GM19351 (cell line): ENCODE measurements around the gene ROBO4.
A peak's percentile ranks its signal among the peaks of the same experiment; 100 is the strongest.

Experiments
- ATAC-seq: cut with Tn5 transposase; IDR thresholded peaks from one replicate; pipeline ENCODE4 v1.9.1; 2021; ENCODE audit warnings: mild to moderate bottlenecking, moderate library complexity; ENCODE audit not compliant: unreplicated experiment

ROBO4 gene

DNA sequence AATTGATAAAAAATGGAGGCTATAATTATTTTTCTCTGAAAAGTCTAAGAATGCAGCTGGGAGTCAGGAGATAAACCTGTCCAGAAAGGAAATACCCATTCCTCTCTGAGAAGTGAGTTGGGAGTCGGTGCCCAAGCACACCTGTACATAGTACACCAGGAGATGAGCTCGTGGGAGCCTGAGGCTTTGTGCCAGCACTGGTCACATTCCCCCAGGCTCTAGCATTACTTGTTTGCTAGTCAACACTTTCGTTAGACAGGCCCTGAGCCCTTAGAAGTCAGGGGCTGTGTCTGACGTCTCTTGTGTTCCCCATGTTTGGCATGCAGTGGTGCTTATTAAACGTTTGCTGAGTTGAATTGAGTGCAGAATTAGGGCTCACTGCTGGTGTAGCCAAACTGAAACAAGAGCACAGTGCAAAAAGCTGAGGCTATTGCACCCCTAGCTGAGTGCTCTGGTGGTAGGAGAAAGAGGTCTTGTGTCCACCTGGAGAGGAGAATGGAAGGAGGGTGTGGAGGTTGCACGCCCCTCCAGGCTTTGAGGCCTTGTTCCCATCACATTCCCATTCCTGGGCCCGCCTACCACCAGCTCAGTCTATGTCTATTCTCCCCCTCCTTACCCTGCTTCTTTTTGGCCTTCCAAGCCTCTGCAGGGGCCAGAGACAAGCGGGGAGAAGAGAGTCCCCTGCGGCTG lies 6.8 kb downstream of the ROBO4 start:
- no peak for ATAC-seq

DNA sequence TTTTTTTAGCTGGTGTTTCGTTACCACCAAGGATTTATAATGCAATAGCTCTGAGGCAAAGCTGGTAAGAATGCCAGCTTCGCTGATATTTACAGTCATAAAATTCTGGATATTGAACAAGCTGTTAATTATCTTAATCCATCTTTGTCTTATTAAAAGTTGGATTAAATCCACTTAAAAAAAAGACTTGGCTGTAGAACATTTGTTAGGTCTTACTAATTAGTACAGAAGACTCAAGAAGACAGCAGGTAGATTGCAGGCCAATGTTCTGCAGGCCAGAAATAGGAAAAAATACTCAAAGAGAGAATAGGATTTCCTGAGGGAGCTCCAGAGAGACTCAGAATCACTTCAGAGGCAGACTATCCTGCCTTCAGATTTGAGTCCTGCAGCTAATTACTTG lies 7.5 kb downstream of the ROBO4 start:
- ATAC-seq, result no peak

DNA sequence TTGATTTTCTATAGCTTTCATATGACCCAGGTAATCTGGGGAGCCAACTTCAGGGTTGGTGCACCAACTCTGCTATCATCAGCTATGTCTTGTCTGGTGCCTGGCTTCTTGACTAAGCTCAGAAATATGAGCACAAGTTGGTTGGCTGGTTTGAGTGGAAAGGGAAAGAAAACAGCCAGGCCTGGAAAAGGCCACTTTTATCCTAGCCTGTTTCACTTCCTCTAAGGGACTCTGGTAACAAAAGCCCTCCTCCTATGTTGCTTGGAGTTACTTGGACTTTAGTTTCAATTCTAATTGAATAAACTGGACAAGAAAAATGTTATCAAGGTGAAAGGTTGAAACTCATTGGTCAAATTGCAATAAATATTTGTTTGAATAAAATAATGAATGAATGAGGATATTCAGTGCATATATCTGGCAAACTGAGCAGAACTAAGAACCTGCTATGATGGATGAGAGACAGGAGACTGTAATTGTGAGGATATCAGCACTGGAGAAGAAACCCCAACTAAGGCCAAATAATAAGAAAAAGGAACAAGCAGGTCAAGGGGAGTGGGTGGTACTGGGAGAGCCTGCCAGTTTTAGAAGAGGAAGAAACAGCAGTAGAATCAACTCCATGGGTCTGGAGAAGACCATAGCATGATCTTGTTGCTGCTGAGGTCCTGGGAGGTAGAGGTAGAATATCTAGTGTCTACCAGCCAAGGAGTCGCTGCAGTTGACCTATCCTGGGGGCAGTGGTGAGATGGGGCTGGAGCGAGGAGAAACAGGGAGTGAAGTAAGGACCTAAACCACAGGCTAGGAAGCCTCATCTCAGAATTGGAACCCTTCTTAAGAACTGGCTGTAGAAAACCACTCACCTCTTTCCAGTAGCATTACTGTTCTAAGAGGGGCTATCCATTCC lies 8.2 kb downstream of the ROBO4 start:
- ATAC-seq, result no peak

DNA sequence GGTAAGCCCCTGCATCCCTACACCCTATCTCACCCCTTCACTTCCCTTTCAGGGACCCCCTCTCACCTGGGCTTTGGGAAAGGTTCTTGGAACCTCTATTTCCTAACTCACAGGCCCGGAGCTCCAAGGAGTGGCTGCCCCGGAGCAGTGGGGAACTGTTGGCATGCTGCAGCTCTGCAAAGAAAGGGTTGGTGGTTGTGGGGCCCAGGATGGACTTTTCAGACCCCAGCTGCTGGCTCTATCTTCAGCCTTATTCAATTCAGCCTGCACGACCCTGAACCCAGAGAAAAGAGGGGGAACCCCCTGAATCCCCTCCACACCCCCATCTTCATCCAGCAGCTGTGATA lies 10.0 kb downstream of the ROBO4 start:
- no peak for ATAC-seq

DNA sequence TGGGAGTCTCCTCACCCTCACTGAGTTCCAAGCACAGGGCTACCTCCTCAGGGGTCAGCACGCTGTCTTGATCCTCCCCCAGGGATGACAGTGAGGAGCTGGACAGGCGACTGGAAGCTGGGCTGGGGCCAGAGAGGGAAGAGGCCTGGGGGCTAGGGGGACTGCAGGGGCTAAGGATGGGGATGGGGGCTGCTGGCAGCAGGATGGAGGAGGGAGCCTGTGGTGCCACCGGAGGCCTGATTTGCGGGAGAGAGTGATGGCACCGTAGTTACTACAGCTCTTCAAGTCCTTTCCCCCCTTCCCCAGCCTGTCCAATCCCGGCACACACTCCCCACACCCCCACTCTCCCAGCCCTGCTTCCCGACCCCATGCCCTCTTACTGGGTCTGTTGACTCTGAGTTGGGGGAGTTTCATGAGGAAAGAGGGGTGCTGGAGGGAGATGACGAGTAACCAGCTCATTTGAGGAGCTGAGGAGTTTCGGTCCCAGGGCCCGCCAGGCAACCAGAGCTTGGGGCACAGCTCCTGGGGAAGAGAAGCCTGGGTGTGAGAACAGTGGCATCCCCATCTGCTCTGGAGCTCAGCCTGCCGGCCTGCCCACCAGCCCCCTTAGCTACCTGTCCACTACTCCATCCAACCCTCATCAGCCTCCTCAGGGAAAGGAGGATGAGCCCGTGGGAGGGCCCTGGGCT lies 10.5 kb downstream of the ROBO4 start:
- ATAC-seq, result no peak

DNA sequence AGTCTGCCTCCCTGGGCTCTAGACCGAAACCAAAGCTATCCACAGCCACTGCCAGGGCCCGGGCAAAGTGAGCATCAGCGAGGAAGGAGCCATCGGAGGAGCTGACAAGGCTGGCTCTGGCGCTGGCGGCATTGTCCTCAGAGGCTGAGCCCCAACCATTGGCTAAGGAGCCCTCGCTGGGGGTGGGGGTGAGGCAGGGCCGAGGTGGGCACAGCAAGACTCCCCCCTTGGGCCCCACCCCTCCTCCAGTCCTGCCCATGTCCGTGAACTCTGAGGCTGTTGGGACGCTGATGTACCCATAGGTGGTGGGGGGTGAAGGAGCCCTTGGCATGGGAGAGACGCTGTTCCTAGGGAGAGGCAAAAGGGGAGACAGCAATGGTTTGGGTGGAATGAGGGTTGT lies 11.2 kb downstream of the ROBO4 start:
- ATAC-seq, result no peak

DNA sequence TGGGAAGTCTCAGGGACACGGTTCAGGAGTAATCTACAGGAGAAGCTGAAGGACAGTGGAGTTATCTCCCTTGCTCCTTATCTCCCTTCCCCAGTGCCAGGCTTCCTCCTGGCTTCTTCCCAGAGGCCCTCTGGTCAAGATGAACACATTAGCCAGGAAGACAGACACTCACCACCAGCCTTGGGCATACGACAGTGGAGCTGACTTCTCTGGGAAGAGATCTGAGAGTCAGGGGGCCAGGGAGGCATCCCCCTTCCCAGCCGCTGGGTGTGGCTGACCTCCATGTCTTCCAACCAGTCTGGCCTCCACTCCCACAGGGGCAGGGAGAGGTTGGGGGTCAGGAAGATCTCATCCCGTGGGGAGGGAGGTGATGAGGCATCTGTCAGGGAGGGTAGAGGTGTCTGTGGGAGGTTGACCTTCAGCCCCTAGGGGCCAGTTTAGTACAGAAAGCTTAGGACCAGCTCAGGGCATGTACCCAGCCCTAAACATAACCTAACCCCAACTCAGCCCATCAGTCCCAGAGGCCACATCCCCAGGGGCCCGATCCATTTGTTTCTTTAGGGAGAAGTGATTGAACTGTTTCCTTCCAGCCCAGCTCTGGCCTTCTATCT lies 12.7 kb downstream of the ROBO4 start:
- ATAC-seq, result no peak

DNA sequence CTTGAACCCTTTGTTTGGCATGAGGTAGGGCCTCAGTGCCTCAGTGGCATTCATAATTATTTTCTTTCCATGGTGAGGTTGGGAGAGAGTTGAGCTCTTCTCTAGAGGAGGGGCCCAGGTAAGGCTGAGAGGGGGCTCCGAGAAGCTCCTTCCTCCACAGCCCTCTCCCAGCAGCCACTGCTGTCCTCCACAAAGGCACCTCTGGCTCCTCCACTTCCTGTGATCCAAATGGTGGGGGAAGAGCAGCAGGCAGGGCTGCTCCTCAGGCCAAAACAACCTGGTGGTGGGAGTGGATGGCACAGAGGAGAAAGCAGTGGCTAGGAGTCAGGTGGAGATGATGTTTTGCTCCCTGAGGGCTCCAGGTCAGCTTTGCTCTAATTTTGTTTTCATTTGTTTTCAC lies 13.3 kb downstream of the ROBO4 start:
- ATAC-seq, result no peak

DNA sequence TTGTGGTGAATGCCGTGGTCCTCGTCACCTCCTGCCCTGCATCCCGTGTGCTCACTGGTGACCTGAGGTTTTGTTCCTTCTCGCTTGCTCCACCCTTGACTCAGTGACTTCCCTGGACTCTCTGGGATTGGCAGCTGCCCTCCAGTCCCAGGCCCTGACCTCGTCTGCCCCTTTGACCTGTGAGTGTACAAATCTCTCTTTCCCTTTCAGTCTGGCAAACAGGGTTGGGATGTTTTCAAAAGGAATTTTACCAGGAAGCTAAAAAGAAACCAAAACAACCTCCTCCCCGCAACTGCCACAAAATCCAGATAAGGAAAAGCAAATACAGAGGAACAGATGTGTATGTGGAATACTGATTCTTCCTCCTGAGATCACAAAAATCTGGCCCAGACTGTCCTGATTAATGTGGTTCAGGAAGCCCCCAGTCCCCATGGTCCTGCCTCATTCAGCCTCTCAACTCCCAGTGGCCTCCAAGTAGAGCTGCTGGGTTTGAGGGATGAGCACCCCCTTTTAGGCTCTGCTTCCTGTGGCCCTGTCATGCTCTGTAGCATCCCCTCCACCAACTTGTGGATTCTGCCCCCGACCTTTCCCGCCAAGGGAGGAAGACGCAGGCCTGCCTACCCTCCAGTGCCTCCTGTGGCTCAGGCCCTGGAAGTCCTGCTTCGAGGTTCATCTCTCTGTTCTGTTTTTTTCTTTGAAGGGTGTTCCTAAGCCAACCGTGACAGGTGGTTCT lies 15.2 kb downstream of the ROBO4 start:
- ATAC-seq, result no peak

DNA sequence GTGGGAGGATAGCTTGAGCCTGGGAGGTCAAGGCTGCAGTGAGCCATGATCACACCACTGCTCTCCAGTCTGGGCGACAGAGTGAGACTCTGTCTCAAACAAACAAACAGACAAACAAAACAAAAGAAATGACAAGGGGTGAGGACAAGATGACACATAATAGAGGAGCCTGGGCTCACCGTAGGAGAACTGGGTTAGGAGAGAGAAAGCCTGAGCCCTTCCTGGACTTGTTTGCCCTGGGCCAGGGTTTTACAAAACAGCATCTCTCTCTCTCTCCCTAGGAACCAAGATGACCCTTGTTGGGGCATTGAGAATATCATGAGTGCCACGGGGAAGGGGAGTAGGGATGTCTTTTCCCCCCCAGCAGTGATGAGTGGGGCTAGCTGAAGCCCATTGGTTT lies 16.7 kb downstream of the ROBO4 start:
- ATAC-seq, result no peak

DNA sequence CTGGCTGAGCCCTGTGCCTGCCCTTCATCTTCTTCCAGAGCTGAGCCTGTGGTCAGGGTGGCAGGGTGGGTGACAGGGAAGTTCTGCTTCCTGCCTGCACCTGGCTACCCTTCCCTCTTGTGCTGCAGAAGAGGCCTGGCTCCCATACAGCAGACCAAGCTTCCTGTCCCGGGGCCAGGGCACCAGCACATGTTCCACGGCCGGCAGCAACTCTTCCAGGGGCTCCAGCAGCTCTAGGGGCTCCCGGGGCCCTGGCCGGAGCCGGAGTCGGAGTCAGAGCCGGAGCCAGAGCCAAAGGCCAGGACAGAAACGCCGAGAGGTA lies 17.4 kb downstream of the ROBO4 start:
- ATAC-seq, result no peak

DNA sequence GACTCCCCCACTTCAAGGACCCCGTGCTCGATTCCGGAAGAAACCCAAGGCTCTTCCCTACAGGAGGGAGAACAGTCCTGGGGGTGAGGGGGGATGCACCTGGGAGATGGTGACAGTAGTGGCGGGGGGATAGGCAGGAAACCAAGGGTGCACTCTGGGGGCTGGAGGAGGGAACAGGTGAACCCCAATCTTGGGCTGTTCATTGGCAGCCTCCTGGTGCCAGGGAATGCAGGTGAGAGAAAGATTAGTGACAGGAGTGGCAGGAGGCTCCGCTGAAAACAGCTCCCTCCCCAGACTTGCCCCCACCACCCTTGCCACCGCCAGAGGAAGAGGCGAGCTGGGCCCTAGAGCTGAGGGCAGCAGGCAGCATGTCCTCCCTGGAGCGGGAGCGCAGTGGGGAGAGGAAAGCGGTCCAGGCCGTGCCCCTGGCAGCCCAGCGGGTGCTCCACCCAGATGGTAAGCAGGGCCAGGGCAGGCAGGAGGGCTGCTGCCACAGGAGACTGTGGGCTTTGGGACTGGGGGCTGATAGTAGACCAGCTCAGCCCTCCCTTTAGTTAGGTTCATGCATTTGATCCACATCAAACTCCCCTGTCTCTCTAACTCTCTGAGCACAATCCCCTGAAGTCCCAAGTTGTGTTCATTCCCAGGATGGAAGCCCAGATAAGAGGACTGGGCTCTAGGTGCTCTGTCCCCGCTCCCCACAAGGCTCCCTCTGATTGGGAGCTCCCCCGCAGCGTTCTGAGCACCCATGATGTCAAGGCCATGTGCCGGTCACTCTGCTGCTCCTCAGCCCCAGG lies 18.0 kb downstream of the ROBO4 start:
- no peak for ATAC-seq

DNA sequence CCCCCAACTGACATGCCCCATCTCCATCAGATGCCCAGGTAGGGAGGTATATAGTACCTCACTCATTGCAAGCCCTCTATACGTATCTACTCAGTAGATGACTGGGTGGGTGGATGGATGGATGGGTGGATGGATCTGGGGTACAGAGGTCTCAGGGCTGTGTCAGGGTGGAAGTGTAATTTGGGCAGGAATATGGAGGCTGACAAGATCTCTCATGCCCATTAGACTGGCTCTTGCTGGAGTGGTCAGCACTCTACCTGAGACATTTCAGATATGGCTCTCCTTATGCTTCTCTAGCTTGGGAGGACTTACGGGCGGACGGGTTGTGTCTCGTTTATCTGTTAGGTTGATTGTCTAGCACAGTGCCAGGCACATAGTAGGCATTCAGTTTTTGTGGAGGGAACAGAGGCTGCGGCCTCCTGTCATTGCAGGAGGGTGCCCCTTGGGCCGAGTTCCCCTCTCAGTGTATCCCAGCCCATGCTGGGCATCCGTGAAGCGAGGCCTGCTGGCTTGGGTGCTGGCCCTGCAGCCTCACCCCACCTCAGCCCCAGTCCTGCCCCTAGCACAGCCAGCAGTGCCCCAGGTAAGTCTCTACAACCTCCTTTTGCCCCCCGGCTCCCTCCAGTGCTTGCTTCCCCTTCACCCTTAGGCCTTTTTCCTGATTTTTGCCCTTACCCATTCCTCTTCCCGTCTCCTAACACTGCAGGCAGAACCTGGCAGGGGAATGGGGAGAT lies 18.7 kb downstream of the ROBO4 start:
- ATAC-seq, result no peak

DNA sequence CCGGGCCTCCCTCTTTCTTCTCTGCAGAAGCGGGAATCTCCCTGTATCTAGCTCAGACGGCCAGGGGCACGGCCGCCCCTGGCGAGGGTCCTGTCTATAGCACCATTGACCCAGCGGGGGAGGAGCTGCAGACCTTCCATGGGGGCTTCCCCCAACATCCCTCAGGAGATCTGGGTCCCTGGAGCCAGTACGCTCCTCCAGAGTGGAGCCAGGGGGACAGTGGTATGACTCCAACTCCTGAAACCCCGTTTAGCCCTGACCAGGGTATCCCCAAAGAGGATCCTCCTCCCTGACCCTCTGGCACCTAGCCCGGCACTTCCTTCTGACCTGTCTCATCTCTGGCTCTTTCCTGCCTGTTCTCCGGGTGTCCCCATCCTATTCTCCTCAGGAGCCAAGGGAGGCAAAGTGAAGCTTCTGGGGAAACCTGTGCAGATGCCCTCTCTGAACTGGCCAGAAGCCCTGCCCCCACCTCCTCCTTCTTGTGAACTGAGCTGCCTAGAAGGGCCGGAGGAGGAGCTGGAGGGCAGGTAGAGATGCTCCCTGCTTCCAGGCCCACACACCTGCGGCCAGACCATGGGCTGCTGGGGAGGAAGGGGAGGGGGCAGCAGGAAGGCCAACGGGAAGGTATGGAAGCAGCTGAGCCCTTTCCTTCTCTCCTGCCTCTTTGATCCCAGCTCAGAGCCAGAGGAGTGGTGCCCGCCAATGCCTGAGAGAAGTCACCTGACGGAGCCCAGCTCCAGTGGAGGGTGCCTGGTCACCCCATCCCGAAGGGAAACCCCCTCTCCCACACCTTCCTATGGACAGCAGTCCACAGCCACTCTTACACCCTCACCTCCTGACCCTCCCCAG lies 19.5 kb downstream of the ROBO4 start:
- ATAC-seq, result no peak

DNA sequence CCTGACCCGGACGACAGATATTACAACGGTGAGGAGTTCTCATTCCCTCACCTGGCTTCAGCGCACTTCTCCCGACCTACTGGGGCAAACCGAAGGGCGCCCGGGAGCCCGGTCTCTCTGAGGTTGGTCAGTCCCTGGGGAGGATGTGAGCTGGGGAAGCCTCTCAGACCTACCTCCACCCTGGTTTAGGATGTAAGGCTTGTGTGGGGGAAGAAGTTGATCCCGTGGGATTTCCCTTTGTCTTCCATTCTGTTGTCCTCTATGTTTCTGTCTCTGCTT lies 20.1 kb downstream of the ROBO4 start:
- ATAC-seq, result no peak

DNA sequence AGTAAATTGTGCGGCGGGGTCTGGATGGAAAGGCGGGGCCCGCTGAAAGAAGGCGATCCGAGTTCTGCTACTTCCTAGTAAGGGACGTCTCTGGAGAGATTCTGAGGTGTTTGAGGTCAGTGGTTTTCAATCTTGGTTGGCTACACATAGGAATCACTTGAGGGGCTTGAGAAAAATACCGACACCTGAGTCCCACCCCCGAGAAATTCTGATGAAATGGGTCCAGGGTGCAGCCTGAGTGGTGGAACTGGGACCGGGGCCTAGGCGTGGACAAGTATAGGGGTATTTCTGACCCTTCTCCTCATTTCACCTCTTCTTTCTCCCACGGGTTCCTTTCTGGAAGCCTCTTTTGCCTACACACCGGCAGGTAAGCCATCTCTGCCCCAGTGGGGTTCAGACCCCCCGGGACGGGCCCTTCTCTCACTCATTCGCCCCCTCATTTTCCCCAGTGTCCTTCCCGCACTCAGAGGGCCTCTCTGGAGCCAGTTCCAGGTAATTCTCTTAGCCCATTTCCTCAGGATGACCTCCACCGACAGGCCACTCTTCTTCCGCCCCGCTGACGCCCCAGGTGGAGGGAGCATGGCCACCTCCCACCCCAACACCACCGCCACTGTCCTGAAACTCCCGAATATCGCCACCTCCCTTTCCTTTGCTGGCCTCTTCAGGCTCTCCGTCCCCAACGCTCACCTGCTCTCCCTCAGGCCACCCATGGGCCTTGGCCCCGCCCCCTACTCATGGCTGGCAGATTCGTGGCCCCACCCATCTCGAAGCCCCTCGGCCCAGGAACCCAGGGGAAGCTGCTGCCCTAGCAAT lies 20.6 kb downstream of the ROBO4 start:
- ATAC-seq, result no peak

DNA sequence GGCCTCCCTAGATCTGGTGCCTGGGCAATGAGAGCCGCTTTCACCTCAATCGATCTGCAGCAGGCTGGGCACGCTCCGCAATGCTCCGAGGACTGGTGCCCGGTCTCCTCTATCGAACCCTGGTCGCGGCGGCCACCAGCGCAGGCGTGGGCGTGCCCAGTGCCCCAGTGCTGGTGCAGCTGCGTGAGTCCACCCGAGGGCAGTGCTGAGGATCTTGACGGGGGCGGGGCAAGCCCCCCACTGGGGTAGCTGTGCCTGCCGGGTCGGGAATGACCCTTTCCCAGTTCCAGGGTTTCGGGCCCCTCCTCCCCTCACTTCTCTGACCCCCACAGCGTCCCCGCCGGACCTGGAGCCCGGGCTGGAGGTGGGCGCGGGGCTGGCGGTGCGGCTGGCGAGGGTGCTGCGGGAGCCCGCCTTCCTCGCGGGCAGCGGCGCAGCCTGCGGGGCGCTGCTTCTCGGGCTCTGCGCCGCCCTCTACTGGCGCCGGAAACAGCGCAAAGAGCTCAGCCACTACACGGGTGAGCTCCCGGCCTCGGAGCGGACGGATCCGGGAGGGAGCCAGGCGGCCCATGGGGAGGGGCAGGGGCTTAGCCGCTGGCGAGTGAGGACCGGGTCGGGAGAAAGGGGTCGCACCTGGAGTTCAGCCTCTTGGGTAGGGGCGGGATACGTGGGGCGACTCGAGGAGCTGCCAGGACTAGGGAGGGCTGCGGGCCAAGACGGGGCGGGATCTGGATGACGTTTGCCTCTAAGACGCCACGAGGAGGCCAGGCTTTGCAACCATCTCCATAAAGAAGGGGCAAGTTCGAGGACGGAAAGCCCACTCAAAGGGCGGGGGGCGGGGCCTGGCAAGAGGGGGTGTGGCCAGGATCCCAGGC lies 21.5 kb downstream of the ROBO4 start:
- peak; percentile 94 for ATAC-seq
